CD4-positive, CD25-positive, alpha-beta regulatory T cell (primary cell): ENCODE data around the gene KCTD1. TPM values are rescaled to one million over a fixed set of nuclear protein-coding genes. Genes with fewer than 3 reads are reported as not detected.
A peak's percentile ranks its signal among the peaks of the same experiment; 100 is the strongest.

Source experiments
- ATAC-seq, 2 donors: fragments of 150-1000 bp; cut with Tn5 transposase; one replicate each; pipeline ENCODE4 v1.10.0; 2021; ENCODE audit warnings: low read depth in 2 of 2, moderate number of reproducible peaks in 2 of 2, moderate library complexity in 1 of 2
- DNase-seq, 3 donors: peaks; one replicate each; pipeline versions ENCODE4 v3.0.0 to v3.0.0-alpha.2; 2012 to 2022; ENCODE audit warnings: mixed read lengths in 1 of 3
- H3K27ac ChIP-seq: one replicate; pipeline ENCODE4 v1.7.0; 2013; ENCODE audit warnings: mild to moderate bottlenecking, low read length; ENCODE audit not compliant: insufficient read depth, poor library complexity, severe bottlenecking
- H3K27me3 ChIP-seq: one replicate; pipeline ENCODE4 v1.7.0; 2013; ENCODE audit warnings: low read length; ENCODE audit not compliant: control insufficient read depth, insufficient read depth
- H3K36me3 ChIP-seq: one replicate; pipeline ENCODE4 v1.7.0; 2013; ENCODE audit warnings: mild to moderate bottlenecking, low read length, moderate library complexity; ENCODE audit not compliant: control insufficient read depth, insufficient read depth
- H3K4me1 ChIP-seq: 2 replicates; pipeline ENCODE4 v1.7.0; 2013; ENCODE audit warnings: mild to moderate bottlenecking, low read length; ENCODE audit not compliant: insufficient read depth, control insufficient read depth, poor library complexity, severe bottlenecking
- H3K4me3 ChIP-seq: one replicate; pipeline ENCODE4 v1.7.0; 2013; ENCODE audit warnings: low read depth, mild to moderate bottlenecking, low read length, moderate library complexity
- H3K9me3 ChIP-seq, 2 experiments: 1 replicate in 1 of 2; 2 replicates in 1 of 2; pipeline ENCODE4 v1.7.0; 2013; ENCODE audit warnings: low read length in 2 of 2, mild to moderate bottlenecking in 1 of 2, moderate library complexity in 1 of 2; ENCODE audit not compliant: control insufficient read depth in 2 of 2
- H3K27ac Mint-ChIP-seq, 3 donors: one replicate each; pipeline ENCODE4 v1.8.0; 2020 to 2022; ENCODE audit warnings: mild to moderate bottlenecking in 3 of 3, mixed read lengths in 3 of 3, moderate library complexity in 2 of 3
- H3K27me3 Mint-ChIP-seq: one replicate; pipeline ENCODE4 v1.8.0; 2022; ENCODE audit warnings: mild to moderate bottlenecking, mixed read lengths
- H3K36me3 Mint-ChIP-seq: one replicate; pipeline ENCODE4 v1.8.0; 2020; ENCODE audit warnings: mixed read lengths
- H3K4me1 Mint-ChIP-seq, 4 donors: one replicate each; pipeline ENCODE4 v1.8.0; 2020 to 2022; ENCODE audit warnings: mixed read lengths in 4 of 4, mild to moderate bottlenecking in 1 of 4
- H3K4me3 Mint-ChIP-seq, 4 donors: one replicate each; pipeline ENCODE4 v1.8.0; 2020 to 2022; ENCODE audit warnings: mild to moderate bottlenecking in 4 of 4, mixed read lengths in 4 of 4, moderate library complexity in 3 of 4
- H3K9me3 Mint-ChIP-seq, 7 donors: one replicate each; pipeline ENCODE4 v1.8.0; 2020 to 2022; ENCODE audit warnings: mixed read lengths in 7 of 7, mild to moderate bottlenecking in 3 of 7, moderate library complexity in 2 of 7
- polyA plus RNA-seq, 4 donors: library from polyadenylated mRNA; unstranded; fragments of 300-500 nt; fragmentation: Illumina TruSeq; gene quantifications; one replicate each; pipeline ENCODE4 v1.2.3, GENCODE V29; 2021
- total RNA-seq: library from RNA; stranded (reverse); gene quantifications from one replicate; pipeline ENCODE4 v1.2.3, GENCODE V29; 2022

Gene KCTD1
- total and polyA plus RNA-seq, 5 donors from 2014 or later = 0.14 to 2.0 (median 0.26) TPM; not detected in 2

GRCh38 chr18:26409091-26409490, 139.3 kb downstream of the KCTD1 start:
- ATAC-seq = no peak
- Histone ChIP-seq H3K36me3 (no peaks in the 10 kb centered on the region), H3K9me3 (no peaks in the 10 kb centered on the region), H3K27ac (no peak overlapping the region), H3K4me1 (no peaks in the 10 kb centered on the region), H3K27me3 (no peaks in the 10 kb centered on the region), H3K4me3 (no peak overlapping the region)
- H3K27ac Mint-ChIP-seq = no peak overlapping the region
- H3K27me3 Mint-ChIP-seq = no peaks in the 10 kb centered on the region
- DNase-seq = no peak
- H3K4me3 Mint-ChIP-seq = no peak overlapping the region
- no peaks in the 10 kb centered on the region for H3K36me3 Mint-ChIP-seq
- H3K4me1 Mint-ChIP-seq = no peaks in the 10 kb centered on the region
- H3K9me3 Mint-ChIP-seq = no peaks in the 10 kb centered on the region

- H3K36me3 Mint-ChIP-seq = no peaks in the 10 kb centered on the region
- peak overlapping the region in 1 of 3 donors; percentile 14 for H3K27ac Mint-ChIP-seq
- no peak overlapping the region for H3K4me3 Mint-ChIP-seq
- no peaks in the 10 kb centered on the region for H3K4me1 Mint-ChIP-seq
- Histone ChIP-seq H3K36me3 (no peaks in the 10 kb centered on the region), H3K27me3 (no peaks in the 10 kb centered on the region), H3K9me3 (no peaks in the 10 kb centered on the region), H3K4me3 (no peak overlapping the region), H3K27ac (no peak overlapping the region), H3K4me1 (no peaks in the 10 kb centered on the region)
- no peak for ATAC-seq
- DNase-seq = no peak
- H3K9me3 Mint-ChIP-seq = no peaks in the 10 kb centered on the region
- H3K27me3 Mint-ChIP-seq = no peaks in the 10 kb centered on the region
These were observed 140.4 kb downstream of the KCTD1 start for GRCh38 chr18:26407736-26408601.

GRCh38 chr18:26406854-26407517, 141.4 kb downstream of the KCTD1 start:
- H3K4me1 Mint-ChIP-seq = no peaks in the 10 kb centered on the region
- no peaks in the 10 kb centered on the region for H3K27me3 Mint-ChIP-seq
- Histone ChIP-seq H3K36me3 (no peaks in the 10 kb centered on the region), H3K27me3 (no peaks in the 10 kb centered on the region), H3K27ac (no peak overlapping the region), H3K4me1 (no peaks in the 10 kb centered on the region), H3K4me3 (no peak overlapping the region), H3K9me3 (no peaks in the 10 kb centered on the region)
- peaks cover 4% of the 10 kb centered on the region for H3K36me3 Mint-ChIP-seq
- ATAC-seq (no peak), DNase-seq (no peak)
- H3K9me3 Mint-ChIP-seq = no peaks in the 10 kb centered on the region
- H3K27ac Mint-ChIP-seq = no peak overlapping the region
- no peak overlapping the region for H3K4me3 Mint-ChIP-seq

DNA sequence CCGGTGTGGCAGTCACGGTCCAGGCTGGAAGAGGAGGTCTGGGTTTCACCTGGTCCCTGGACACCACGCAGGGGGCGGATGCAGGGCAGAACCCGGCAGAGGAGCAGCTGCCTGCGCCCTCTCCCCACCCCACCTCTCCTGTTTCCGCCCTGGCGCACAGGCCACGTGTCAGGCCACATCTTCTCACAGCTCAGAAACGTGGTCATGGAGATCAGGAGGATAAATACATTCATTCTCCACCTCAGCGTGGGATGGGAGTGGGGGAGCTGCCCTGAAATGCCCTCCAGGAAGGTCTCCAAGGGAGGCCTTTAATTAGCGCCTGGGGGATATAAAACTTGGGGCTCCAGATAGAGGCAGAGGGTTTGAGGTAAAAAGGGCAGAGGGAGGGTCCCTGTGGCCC, 142.0 kb downstream of the KCTD1 start:
- no peak overlapping the region for H3K27ac ChIP-seq
- ATAC-seq (no peak), DNase-seq (no peak)
- H3K4me3 Mint-ChIP-seq = no peak overlapping the region
- H3K27me3 Mint-ChIP-seq = no peaks in the 10 kb centered on the region
- no peaks in the 10 kb centered on the region for H3K27me3 ChIP-seq
- H3K4me3 ChIP-seq = no peak overlapping the region
- no peaks in the 10 kb centered on the region for H3K36me3 ChIP-seq
- no peaks in the 10 kb centered on the region for H3K4me1 Mint-ChIP-seq
- no peak overlapping the region for H3K27ac Mint-ChIP-seq
- H3K9me3 Mint-ChIP-seq = no peaks in the 10 kb centered on the region
- no peaks in the 10 kb centered on the region for H3K4me1 ChIP-seq
- H3K36me3 Mint-ChIP-seq = peaks cover 4% of the 10 kb centered on the region
- no peaks in the 10 kb centered on the region for H3K9me3 ChIP-seq

DNA sequence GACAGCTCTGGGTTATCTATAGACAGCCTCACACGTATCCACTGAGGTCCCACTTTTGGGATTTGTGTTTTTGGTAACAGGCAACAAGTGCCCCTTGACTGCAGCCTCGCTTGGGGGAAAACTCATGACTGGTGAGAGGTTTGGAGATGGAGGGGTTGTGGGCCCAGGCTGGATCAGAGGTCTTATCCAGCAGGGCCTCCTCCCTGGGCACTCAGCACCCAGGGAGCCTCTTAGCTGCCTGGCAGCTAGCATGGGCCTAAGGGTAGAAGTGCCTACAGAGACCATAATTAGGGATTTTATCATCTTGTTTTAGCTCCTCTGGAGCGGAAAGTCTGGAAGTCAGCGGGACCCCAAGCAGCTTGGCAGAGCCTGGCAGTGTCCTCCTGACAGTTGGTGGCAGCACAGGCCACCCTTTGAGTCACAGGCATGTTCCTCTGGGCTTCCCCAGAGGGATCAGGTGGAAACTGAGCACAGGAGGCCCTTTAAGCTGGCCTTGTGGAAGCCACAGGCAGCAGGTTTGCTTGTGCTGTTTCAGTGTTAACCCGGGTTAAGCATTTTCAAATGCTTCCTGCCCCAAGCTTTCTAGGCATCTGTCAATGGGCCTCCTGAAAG, 143.1 kb downstream of the KCTD1 start:
- H3K4me1 ChIP-seq = no peaks in the 10 kb centered on the region
- ATAC-seq (no peak), DNase-seq (peak in 1 of 3 donors; percentile 6)
- no peaks in the 10 kb centered on the region for H3K36me3 ChIP-seq
- Mint-ChIP-seq H3K27me3 (no peaks in the 10 kb centered on the region), H3K9me3 (no peaks in the 10 kb centered on the region), H3K27ac (no peak overlapping the region), H3K4me3 (no peak overlapping the region), H3K36me3 (peaks cover 4% of the 10 kb centered on the region), H3K4me1 (no peaks in the 10 kb centered on the region)
- H3K27me3 ChIP-seq = no peaks in the 10 kb centered on the region
- H3K4me3 ChIP-seq = no peak overlapping the region
- H3K9me3 ChIP-seq = no peaks in the 10 kb centered on the region
- H3K27ac ChIP-seq = no peak overlapping the region
